H4 (cell line): ENCODE results near the gene MUC5B. TPM values are rescaled to one million over a fixed set of nuclear protein-coding genes. Genes with fewer than 3 reads are reported as not detected.

Source experiments
- DNase-seq: peaks from one replicate; pipeline ENCODE4 v3.0.0-alpha.2; 2015; ENCODE audit warnings: low spot score
- total RNA-seq: library from RNA; depleted of rRNA; stranded (reverse); fragments of >200 nt; shearing (Covaris generic); gene quantifications from 2 replicates; pipeline ENCODE4 v1.2.3, GENCODE V29; 2014

MUC5B gene
- total RNA-seq, 1 experiment from 2014 or later, result not detected

DNA sequence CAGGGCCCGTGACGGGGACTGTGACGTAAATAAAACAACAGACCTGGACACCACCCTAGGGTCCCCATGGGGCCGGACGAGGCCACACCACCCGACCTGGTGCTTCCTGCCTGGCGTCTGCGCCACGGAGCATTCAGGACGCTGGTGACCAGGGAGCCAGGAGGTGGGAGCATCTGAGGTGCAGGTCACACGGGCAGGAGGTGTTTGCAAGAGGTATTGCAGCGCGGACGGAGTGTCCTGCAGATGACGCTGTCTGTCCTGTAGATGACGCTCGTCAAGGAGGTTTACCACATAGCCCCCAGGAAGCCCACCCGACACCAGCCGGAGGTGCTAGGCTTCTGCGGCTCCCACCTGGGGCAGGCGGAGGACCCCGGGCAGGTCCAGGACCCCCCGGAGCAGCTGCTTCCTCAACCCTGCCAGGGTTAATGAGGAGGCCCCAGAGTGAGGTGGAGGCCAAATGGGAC, 986 bp upstream of the MUC5B start:
- DNase-seq, result no peak

DNA sequence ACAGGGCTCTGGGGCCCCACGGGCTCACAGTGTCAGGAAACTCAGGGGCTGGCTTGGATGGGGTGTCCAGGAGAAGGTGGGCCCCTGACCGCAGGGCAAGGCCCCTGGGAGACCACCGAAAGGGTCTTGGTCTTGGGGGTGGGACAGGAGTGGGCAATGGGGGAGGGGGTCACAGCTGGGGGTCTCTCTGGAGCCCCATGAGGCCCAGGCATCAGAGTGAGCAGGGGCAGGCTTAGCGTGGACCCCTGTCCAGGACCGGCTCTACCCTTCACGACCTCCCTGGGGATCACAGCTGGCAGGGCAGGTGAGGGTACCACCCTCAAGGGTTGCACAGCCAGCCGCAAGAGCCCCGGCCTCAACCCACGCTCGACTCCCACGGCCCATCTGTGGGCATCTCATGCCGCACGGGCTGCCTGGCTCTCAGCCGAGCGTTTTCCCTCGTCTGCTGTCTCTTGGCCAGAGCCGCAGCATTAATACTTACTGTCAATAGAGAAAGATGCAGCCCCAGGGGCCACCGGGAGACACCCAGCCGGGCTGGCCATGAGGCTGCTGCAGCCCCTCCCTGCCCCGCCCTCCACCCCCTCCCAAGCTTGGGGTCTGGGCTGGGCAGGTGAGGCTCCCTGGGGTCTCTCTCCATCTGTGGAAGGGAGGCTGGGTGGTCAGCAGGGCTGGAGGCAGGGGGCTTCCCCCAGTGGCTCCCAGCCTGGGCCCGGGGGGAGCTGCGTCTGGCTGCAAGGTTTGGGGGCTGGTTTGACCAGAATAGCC, 662 bp downstream of the MUC5B start:
- DNase-seq, result no peak

GRCh38 chr11:1224111-1224490, 1.2 kb downstream of the MUC5B start:
- DNase-seq, result no peak

DNA sequence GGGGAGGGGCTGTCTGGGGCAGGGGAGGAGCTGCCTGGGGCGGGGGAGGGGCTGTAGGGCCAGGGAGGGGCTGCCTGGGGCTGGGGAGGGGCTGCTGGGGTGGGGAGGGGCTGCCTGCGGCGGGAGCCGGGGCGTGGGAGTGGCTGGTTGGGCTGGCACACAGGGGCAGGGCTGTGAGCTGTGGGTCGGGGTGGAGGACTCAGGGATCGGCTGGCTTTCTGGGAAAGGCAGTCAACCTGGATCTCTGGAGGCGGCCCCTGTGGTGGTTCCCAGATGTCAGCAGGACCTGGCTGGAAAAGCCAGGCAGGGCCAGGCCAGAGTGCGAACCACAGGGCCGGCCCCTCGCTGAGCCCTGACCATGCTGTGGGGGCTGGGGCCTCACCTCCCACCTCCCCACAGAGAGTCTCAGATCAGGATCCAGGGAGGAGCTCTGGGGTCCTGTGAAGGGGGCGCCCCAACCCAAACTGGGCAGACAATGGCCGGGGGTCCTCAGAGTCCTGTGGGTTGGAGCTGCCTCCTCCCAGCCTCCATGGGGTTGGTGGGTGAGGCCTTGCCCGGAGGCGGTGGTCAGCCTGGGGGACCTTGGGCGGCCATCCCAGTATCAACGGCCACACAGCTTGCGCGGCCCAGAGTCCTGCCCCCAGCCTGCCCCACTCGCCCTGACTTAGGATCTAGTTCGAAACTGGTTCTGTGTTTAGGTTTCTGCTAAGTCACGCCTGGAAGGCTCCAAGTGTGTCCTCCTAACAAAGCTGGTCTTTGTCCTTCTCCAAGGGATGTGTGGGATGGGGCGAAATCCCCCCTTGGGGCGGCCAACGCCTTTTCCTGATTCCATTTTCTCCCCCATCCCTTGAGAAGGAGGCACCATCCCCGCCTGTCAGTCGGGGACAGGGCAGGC, 1.9 kb downstream of the MUC5B start:
- DNase-seq, result no peak

- DNase-seq, result no peak
Measured at GRCh38 chr11:1225386-1226225, 2.7 kb downstream of the MUC5B start.

GRCh38 chr11:1226226-1226985, 3.5 kb downstream of the MUC5B start:
- DNase-seq, result no peak

GRCh38 chr11:1226986-1227550, 4.2 kb downstream of the MUC5B start:
- no peak for DNase-seq

DNA sequence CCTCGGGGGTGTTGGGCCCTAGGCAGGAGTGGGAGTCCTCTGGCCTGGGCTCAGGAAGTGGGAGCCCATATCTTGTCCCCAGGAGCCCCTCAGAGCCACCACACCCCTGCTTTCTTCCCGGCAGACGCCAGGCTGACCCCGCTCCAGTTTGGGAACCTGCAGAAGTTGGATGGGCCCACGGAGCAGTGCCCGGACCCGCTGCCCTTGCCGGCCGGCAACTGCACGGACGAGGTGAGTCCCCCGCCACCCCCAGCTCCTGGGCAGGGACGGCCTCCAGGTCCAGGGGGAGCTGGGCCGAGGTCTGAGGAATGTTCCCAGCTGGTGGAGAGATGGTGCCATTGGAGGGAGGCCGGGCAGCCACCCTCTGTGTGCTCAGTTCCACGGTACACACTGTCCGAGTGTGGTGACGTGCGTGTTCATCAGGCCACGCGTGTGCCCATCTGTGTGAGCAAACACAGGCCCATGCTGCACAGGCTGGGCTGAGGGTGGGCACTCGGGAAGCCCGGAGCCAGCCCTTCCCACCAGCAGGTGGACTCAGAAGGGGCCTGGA, 4.8 kb downstream of the MUC5B start:
- no peak for DNase-seq

DNA sequence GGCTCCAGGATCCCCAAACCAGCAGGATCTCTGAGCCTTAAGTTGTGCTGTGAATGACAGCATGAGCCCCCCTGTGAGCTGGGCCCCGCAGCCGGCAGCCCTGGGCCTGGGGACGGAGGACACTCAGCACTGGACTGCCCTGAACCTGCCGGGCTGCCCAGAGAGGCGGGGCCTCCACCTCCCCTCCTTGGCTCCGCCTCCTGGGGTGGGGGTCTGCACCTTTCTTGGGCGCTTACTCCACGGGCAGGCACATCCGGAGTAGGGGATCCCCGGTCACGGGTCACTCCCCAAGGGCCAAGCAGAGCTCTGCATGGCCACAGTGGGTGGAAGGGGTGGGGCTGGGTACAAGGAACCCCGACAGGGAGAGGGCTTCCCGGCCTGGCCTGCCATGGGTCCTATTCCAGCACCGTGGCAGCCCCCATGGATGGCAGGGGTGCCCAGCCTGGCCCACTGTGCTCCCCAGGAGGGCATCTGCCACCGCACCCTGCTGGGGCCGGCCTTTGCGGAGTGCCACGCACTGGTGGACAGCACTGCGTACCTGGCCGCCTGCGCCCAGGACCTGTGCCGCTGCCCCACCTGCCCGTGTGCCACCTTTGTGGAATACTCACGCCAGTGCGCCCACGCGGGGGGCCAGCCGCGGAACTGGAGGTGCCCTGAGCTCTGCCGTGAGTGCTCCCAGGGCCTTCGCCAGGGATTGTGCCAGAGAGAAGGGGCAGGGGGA, 5.4 kb downstream of the MUC5B start:
- DNase-seq, result no peak

DNA sequence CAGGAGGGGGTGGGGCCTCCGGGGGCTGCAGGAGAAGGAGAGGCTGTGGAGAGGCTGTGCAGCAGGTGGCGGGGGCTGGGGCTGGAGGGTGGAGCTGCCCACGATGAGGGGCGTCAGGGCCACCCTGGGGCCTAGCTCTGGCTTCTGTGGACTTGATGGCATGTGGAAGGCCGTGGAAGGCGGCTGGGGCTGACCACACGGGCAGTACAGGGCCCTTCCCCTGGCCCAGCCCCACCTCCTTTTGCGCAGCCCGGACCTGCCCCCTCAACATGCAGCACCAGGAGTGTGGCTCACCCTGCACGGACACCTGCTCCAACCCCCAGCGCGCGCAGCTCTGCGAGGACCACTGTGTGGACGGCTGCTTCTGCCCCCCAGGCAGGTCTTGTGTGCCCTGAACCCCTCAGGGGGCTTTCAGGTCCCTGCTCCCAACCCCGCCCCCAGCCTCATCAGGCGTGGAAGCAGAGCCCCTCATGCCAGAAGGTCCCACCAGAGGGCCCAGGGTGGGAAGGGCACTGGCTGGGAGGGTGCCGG, 6.1 kb downstream of the MUC5B start:
- DNase-seq, result no peak

DNA sequence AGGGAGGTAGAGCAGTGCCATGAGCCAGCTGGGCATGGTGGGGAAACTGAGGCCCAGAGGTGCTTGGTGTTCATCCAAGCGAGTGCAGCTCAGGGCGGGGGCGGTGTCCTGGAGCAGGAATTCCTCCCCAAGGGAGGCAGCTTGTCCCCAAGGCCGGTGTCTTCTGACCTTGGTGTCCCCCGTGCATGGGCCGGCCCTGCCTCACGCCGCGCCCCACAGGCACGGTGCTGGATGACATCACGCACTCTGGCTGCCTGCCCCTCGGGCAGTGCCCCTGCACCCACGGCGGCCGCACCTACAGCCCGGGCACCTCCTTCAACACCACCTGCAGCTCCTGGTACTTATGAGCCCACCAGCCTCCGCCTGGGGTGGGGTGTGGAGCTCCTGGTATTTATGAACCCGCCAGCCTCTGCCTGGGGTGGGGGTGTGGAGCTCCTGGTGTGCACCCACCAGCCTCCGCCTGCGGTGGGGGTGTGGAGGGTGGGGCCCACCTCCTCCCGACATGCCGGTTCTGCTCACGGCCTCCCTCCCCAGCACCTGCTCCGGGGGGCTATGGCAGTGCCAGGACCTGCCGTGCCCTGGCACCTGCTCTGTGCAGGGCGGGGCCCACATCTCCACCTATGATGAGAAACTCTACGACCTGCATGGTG, 6.7 kb downstream of the MUC5B start:
- no peak for DNase-seq

GRCh38 chr11:1230121-1230455, 7.2 kb downstream of the MUC5B start:
- DNase-seq, result no peak

- no peak for DNase-seq
Measured at GRCh38 chr11:1230456-1231395, 7.9 kb downstream of the MUC5B start.

DNA sequence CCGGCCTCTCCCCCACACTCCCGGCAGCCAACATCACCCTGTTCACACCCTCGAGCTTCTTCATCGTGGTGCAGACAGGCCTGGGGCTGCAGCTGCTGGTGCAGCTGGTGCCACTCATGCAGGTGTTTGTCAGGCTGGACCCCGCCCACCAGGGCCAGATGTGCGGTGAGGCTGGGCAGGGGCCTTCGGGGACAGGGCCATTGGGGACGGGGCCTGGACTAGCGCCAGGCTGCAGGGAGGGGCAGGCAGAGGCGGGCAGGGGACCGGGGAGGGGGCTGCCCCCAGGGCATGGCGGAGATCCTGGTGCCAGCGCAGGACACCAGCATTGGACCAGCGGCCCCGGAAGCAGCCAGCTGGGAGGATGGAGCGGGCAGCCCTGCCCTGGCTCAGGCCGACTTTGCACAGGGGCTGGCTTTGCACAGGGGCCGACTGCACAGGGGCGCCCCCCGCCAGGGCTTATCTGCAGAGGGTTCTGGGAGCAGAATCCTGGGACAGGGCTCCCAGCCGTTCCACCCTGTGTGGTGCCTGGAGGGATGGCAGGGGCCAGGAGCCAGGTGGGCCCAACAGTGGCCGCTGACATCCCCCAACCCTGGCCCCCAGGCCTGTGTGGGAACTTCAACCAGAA, 8.6 kb downstream of the MUC5B start:
- DNase-seq, result no peak

DNA sequence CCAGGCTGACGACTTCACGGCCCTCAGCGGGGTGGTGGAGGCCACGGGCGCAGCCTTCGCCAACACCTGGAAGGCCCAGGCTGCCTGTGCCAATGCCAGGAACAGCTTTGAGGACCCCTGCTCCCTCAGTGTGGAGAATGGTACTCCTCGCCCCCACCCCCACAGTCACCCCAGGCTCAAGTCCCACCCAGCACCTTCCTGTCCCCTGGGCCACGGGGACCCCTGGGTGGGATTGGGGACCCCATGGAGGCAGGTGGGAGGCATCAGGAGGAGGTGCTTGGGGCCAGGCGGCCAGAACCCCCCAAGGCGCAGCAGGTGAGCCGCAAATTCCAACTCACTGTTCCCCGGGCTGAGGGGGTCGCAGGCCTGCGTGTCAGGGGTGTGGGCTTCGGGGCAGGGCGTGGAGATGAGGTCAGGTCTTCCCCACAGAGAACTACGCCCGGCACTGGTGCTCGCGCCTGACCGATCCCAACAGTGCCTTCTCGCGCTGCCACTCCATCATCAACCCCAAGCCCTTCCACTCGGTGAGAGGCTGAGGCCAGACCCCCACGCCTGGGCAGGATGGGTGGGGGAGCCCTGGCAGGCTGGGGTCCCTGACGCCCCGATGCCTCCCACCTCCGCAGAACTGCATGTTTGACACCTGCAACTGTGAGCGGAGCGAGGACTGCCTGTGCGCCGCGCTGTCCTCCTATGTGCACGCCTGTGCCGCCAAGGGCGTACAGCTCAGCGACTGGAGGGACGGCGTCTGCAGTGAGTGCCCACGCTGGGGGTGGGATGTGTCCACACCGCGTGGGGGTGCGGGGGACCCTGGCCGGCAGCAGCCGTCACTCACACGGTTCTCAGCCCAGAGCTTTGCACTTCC, 9.4 kb downstream of the MUC5B start:
- DNase-seq, result no peak

- no peak for DNase-seq
Measured at GRCh38 chr11:1232883-1233321, 10.0 kb downstream of the MUC5B start.
